ENCODE measurements around the gene DCTN1.

Gene DCTN1

DNA sequence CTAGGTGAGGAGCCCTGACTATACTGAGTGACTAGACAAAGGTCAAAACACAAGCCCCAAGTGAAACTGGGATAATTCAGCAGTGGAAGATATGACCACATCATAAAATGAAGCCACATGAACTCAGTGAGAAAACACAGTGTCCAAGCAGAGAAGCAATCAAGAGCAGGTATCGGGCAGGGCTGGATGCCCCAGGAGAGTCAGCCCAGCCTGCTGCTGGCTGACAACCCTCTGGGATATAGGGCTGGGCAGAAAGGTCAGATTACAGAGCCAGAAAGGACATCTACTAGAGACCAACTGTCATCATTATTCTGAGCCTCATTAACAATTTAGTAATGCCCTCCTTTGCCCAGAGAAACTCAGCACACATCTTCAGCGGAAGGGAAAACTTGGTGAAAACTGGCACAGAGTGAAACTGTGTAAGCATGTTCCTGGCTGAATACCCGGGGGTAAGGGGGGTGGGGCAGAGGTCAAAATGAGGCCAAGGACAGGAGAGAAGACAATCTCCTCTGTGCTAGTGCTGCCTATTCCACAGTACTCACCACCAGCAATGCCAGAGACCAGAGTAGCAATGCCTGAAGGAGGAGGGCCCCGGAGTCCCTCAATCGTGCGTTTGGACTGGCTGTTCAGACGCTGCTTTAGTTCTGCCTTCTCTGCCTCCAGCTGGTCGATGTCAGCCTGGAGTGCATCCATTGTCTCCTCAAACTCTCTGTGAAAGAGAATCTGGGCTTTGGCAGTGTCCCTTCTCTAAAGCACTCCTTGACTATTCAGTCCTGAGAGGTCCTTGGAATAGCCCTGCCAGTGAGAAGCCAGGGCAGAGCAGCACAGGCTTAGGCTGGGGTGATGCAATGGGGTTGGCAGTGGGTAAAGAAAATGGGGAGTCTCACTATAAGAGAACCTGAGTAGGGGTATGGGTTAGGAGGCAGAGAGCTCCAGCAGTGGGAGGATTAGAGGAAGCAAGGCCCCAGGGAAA lies 15.3 kb downstream of the DCTN1 start:
- ATAC-seq: no peak
- TF ChIP-seq ZFP30 (CRISPR knock-in tag; IDR thresholded peaks at IDR 0.05) (no peak), TOX (CRISPR knock-in tag; IDR thresholded peaks at IDR 0.05; ENCODE audit: borderline replicate concordance) (no peak), PPARA (CRISPR knock-in tag; IDR thresholded peaks at IDR 0.05; ENCODE audit: borderline replicate concordance) (no peak), OSR1 (CRISPR knock-in tag; IDR thresholded peaks at IDR 0.05) (no peak), TSHZ2 (CRISPR knock-in tag; IDR thresholded peaks at IDR 0.05) (no peak), ZNF565 (CRISPR knock-in tag; conservative IDR thresholded peaks at IDR 0.05; ENCODE audit: low read depth) (no peak), ZFP3 (CRISPR knock-in tag; IDR thresholded peaks at IDR 0.05) (no peak), CSDC2 (CRISPR knock-in tag; IDR thresholded peaks at IDR 0.05) (no peak), GLIS3 (CRISPR knock-in tag; IDR thresholded peaks at IDR 0.05) (no peak), ARNTL (CRISPR knock-in tag; IDR thresholded peaks at IDR 0.05; ENCODE audit: borderline replicate concordance, low read depth) (no peak)
- TF ChIP-seq, protein P1, sequence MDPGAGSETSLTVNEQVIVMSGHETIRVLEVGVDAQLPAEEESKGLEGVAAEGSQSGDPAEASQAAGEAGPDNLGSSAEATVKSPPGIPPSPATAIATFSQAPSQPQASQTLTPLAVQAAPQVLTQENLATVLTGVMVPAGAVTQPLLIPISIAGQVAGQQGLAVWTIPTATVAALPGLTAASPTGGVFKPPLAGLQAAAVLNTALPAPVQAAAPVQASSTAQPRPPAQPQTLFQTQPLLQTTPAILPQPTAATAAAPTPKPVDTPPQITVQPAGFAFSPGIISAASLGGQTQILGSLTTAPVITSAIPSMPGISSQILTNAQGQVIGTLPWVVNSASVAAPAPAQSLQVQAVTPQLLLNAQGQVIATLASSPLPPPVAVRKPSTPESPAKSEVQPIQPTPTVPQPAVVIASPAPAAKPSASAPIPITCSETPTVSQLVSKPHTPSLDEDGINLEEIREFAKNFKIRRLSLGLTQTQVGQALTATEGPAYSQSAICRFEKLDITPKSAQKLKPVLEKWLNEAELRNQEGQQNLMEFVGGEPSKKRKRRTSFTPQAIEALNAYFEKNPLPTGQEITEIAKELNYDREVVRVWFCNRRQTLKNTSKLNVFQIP (CRISPR knock-in tag; IDR thresholded peaks at IDR 0.05; ENCODE audit: borderline replicate concordance, low read depth): no peak

GRCh38 chr2:74361327-74361726 lies 18.8 kb downstream of the DCTN1 start:
- no peak for ATAC-seq

More at GRCh38 chr2:74361327-74361726, 18.8 kb downstream of the DCTN1 start:
- no peak for TF ChIP-seq ZC3H10 (CRISPR knock-in tag; IDR thresholded peaks at IDR 0.05)
- TF ChIP-seq TOX (CRISPR knock-in tag; IDR thresholded peaks at IDR 0.05; ENCODE audit: borderline replicate concordance): no peak
- TF ChIP-seq SNAI2 (CRISPR knock-in tag; IDR thresholded peaks at IDR 0.05): no peak
- TF ChIP-seq, protein P1 (CRISPR knock-in tag; IDR thresholded peaks at IDR 0.05; ENCODE audit: borderline replicate concordance, low read depth): no peak
- TF ChIP-seq, protein P2, sequence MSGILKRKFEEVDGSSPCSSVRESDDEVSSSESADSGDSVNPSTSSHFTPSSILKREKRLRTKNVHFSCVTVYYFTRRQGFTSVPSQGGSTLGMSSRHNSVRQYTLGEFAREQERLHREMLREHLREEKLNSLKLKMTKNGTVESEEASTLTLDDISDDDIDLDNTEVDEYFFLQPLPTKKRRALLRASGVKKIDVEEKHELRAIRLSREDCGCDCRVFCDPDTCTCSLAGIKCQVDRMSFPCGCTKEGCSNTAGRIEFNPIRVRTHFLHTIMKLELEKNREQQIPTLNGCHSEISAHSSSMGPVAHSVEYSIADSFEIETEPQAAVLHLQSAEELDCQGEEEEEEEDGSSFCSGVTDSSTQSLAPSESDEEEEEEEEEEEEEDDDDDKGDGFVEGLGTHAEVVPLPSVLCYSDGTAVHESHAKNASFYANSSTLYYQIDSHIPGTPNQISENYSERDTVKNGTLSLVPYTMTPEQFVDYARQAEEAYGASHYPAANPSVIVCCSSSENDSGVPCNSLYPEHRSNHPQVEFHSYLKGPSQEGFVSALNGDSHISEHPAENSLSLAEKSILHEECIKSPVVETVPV (CRISPR knock-in tag; IDR thresholded peaks at IDR 0.05): no peak
- no peak for TF ChIP-seq TCF4 (CRISPR knock-in tag; IDR thresholded peaks at IDR 0.05; ENCODE audit: borderline replicate concordance)
- TF ChIP-seq OSR1 (CRISPR knock-in tag; IDR thresholded peaks at IDR 0.05): no peak
- TF ChIP-seq CSDC2 (CRISPR knock-in tag; IDR thresholded peaks at IDR 0.05): no peak
- no peak for TF ChIP-seq BACH2 (CRISPR knock-in tag; IDR thresholded peaks at IDR 0.05; ENCODE audit: borderline replicate concordance)
- no peak for TF ChIP-seq TSHZ2 (CRISPR knock-in tag; IDR thresholded peaks at IDR 0.05)
- no peak for TF ChIP-seq ZNF565 (CRISPR knock-in tag; conservative IDR thresholded peaks at IDR 0.05; ENCODE audit: low read depth)
- no peak for TF ChIP-seq PPARA (CRISPR knock-in tag; IDR thresholded peaks at IDR 0.05; ENCODE audit: borderline replicate concordance)
- no peak for TF ChIP-seq ARNTL (CRISPR knock-in tag; IDR thresholded peaks at IDR 0.05; ENCODE audit: borderline replicate concordance, low read depth)
- TF ChIP-seq GLIS3 (CRISPR knock-in tag; IDR thresholded peaks at IDR 0.05): no peak
- TF ChIP-seq ZNF8 (CRISPR knock-in tag; IDR thresholded peaks at IDR 0.05): no peak

Measured in SK-N-SH treated with all-trans-retinoic acid at 6 μM for 48 hours (cell line).